ENCODE results near the gene XCL1. TPM values are rescaled to one million over a fixed set of nuclear protein-coding genes. Genes with fewer than 3 reads are reported as not detected.

XCL1 gene
- total RNA-seq, 1 donor from 2014 or later: not detected

DNA sequence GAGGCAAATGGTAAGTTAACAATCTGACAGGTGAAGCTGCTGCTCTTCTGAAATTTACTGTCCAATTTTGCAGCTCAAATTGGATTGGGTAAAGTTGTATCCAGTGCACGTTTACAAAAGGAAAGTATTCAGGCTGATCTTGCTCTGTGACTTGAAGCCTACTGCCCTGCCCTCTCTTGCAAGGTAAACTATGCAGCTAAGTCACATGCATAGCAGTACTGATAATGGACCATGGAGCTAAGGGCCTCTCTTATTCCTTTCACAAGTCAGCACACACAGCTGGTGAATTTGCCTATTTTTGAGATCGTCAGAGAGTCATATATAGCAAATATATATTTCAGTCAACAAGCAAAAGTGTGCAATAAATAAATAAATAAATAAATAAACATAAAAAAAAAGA lies 23.2 kb downstream of the XCL1 start:
- H3K27me3 Mint-ChIP-seq (ENCODE audit: insufficient read depth, low read depth): no peaks in the 10 kb centered on the region
- TF ChIP-seq EZH2 (IDR thresholded peaks at IDR 0.05) (no peak), EZH2phosphoT487 (IDR thresholded peaks at IDR 0.05) (no peak)
- TF ChIP-seq, protein P1, sequence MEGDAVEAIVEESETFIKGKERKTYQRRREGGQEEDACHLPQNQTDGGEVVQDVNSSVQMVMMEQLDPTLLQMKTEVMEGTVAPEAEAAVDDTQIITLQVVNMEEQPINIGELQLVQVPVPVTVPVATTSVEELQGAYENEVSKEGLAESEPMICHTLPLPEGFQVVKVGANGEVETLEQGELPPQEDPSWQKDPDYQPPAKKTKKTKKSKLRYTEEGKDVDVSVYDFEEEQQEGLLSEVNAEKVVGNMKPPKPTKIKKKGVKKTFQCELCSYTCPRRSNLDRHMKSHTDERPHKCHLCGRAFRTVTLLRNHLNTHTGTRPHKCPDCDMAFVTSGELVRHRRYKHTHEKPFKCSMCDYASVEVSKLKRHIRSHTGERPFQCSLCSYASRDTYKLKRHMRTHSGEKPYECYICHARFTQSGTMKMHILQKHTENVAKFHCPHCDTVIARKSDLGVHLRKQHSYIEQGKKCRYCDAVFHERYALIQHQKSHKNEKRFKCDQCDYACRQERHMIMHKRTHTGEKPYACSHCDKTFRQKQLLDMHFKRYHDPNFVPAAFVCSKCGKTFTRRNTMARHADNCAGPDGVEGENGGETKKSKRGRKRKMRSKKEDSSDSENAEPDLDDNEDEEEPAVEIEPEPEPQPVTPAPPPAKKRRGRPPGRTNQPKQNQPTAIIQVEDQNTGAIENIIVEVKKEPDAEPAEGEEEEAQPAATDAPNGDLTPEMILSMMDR (IDR thresholded peaks at IDR 0.05): no peak
- no peaks in the 10 kb centered on the region for H4K20me1 ChIP-seq (ENCODE audit: low read depth)
- H3K27ac Mint-ChIP-seq: no peak overlapping the region
- no peaks in the 10 kb centered on the region for H3K4me1 Mint-ChIP-seq
- H3K9me3 ChIP-seq (ENCODE audit: low read depth): no peaks in the 10 kb centered on the region
- no peaks in the 10 kb centered on the region for H3K79me2 ChIP-seq (ENCODE audit: low read depth)
- H3K27ac ChIP-seq: no peak overlapping the region
- no peaks in the 10 kb centered on the region for H3K27me3 ChIP-seq
- no peak overlapping the region for H3K4me2 ChIP-seq
- no peak overlapping the region for H2AFZ ChIP-seq (replicated peaks)
- DNase-seq (ENCODE audit: low spot score): no peak
- H3K4me3 ChIP-seq: no peak overlapping the region
- no peaks in the 10 kb centered on the region for H3K4me1 ChIP-seq
- no peak overlapping the region for H3K9ac ChIP-seq
- H3K36me3 Mint-ChIP-seq: no peaks in the 10 kb centered on the region
- no peak overlapping the region for H3K4me3 Mint-ChIP-seq
- H3K36me3 ChIP-seq: no peaks in the 10 kb centered on the region
- peaks cover 6% of the 10 kb centered on the region for H3K9me3 Mint-ChIP-seq
- H3F3A ChIP-seq (ENCODE audit: low read depth): no peaks in the 10 kb centered on the region

DNA sequence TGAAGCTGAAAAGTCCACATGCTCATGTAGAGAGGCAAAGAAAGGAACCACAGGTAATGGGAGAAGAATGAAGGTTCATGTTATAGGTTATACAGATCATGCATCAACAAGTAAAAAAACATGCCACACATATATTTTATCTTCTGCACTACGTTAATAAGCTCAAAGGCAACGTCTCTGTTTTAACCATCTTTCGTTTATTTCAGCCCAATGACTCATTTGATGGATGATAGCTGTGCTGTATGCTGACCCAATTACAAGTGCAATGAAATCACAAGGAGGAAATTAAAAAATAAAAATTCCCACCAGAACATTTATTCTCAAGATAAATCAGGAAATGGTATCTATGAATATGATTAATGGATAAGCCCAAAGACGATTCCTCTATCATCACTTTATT lies 24.6 kb downstream of the XCL1 start:
- Histone ChIP-seq H3K36me3 (no peaks in the 10 kb centered on the region), H4K20me1 (ENCODE audit: low read depth) (no peaks in the 10 kb centered on the region), H3K4me3 (no peak overlapping the region), H3K27me3 (no peaks in the 10 kb centered on the region), H3K79me2 (ENCODE audit: low read depth) (no peaks in the 10 kb centered on the region), H3F3A (ENCODE audit: low read depth) (no peaks in the 10 kb centered on the region), H3K9me3 (ENCODE audit: low read depth) (no peaks in the 10 kb centered on the region), H3K4me2 (no peak overlapping the region), H3K9ac (no peak overlapping the region), H2AFZ (replicated peaks) (no peak overlapping the region), H3K27ac (no peak overlapping the region), H3K4me1 (no peaks in the 10 kb centered on the region)
- H3K4me3 Mint-ChIP-seq: no peak overlapping the region
- H3K27me3 Mint-ChIP-seq (ENCODE audit: insufficient read depth, low read depth): no peaks in the 10 kb centered on the region
- no peak for DNase-seq (ENCODE audit: low spot score)
- H3K4me1 Mint-ChIP-seq: no peaks in the 10 kb centered on the region
- peaks cover 5% of the 10 kb centered on the region for H3K9me3 Mint-ChIP-seq
- H3K36me3 Mint-ChIP-seq: no peaks in the 10 kb centered on the region
- H3K27ac Mint-ChIP-seq: no peak overlapping the region
- TF ChIP-seq EZH2 (IDR thresholded peaks at IDR 0.05): no peak

DNA sequence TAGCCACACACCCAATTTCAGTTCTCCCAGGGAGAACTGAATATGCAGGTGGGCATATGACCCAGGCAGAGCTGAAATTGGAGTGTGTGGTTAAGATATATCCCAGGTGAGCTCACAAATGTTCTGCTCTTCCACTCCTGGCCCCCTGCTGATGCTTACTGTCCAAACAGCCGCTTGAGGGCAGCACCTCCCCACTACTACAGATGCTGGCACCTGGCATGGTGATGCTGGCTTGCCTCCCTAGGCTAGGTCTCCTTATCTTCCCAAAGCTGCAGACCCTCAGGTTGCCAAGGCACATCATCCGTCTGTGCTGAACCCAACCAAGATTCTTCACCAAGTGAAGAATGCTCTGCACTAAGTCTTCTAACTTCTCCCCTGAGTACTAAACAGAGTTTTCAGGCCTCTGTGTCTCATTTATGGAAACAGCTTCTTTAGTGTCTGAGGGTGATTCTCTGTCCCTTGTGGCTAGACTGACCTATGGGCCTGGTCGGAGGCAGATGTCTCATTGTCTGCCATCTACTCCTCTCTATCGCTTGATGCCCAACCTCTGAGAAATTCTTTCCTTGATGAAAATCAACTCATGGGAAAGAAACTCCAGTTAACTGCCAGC lies 27.2 kb downstream of the XCL1 start:
- no peak overlapping the region for H3K9ac ChIP-seq
- Mint-ChIP-seq H3K4me3 (no peak overlapping the region), H3K27ac (no peak overlapping the region), H3K36me3 (no peaks in the 10 kb centered on the region), H3K9me3 (no peaks in the 10 kb centered on the region), H3K4me1 (peaks cover 1% of the 10 kb centered on the region), H3K27me3 (ENCODE audit: insufficient read depth, low read depth) (peaks cover 3% of the 10 kb centered on the region)
- H3K9me3 ChIP-seq (ENCODE audit: low read depth): no peaks in the 10 kb centered on the region
- H3F3A ChIP-seq (ENCODE audit: low read depth): no peaks in the 10 kb centered on the region
- peak; percentile 91 for DNase-seq (ENCODE audit: low spot score)
- no peak overlapping the region for H2AFZ ChIP-seq (replicated peaks)
- no peaks in the 10 kb centered on the region for H3K4me1 ChIP-seq
- H3K36me3 ChIP-seq: no peaks in the 10 kb centered on the region
- H3K27ac ChIP-seq: no peak overlapping the region
- no peaks in the 10 kb centered on the region for H3K79me2 ChIP-seq (ENCODE audit: low read depth)
- no peaks in the 10 kb centered on the region for H4K20me1 ChIP-seq (ENCODE audit: low read depth)
- no peak overlapping the region for H3K4me3 ChIP-seq
- no peak overlapping the region for H3K4me2 ChIP-seq
- no peak for TF ChIP-seq EZH2phosphoT487 (IDR thresholded peaks at IDR 0.05)
- TF ChIP-seq, protein P1 (IDR thresholded peaks at IDR 0.05): peak; percentile 88
- H3K27me3 ChIP-seq: no peaks in the 10 kb centered on the region

DNA sequence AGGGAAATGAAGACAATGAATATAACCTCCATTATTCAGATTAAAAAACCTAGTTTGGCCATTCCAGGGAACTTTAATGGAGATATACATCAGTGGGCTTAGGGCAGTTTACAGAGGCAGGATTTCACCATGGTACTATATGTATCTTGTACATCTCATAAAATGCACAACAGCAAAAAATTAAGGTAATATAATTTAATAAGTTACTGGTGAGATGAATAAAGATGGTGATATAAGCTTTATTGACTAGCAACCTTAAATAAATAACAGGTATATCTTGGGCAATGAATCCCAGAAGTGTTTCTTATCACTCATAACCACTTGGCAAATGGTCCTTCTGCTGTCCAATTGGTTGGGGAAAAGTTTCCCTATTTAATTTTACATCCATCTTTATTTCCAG lies 29.0 kb downstream of the XCL1 start:
- Histone ChIP-seq H3K4me3 (no peak overlapping the region), H3K9ac (no peak overlapping the region), H3K36me3 (no peaks in the 10 kb centered on the region), H3K27me3 (no peaks in the 10 kb centered on the region), H3F3A (ENCODE audit: low read depth) (no peaks in the 10 kb centered on the region), H3K4me2 (no peak overlapping the region), H3K27ac (no peak overlapping the region), H3K9me3 (ENCODE audit: low read depth) (no peaks in the 10 kb centered on the region), H2AFZ (replicated peaks) (no peak overlapping the region), H3K4me1 (peaks cover 10% of the 10 kb centered on the region), H4K20me1 (ENCODE audit: low read depth) (no peaks in the 10 kb centered on the region), H3K79me2 (ENCODE audit: low read depth) (no peaks in the 10 kb centered on the region)
- Mint-ChIP-seq H3K4me3 (no peak overlapping the region), H3K4me1 (peaks cover 19% of the 10 kb centered on the region), H3K36me3 (no peaks in the 10 kb centered on the region), H3K9me3 (no peaks in the 10 kb centered on the region), H3K27me3 (ENCODE audit: insufficient read depth, low read depth) (peaks cover 6% of the 10 kb centered on the region), H3K27ac (no peak overlapping the region)
- DNase-seq (ENCODE audit: low spot score): no peak
- TF ChIP-seq EZH2 (IDR thresholded peaks at IDR 0.05): no peak
- TF ChIP-seq EZH2phosphoT487 (IDR thresholded peaks at IDR 0.05): no peak
- TF ChIP-seq, protein P1 (IDR thresholded peaks at IDR 0.05): no peak

All from neural progenitor cell (in vitro differentiated cells).